Right cardiac atrium (tissue), 5 donors: ENCODE results near the gene IKZF1. TPM values are rescaled to one million over a fixed set of nuclear protein-coding genes. Genes with fewer than 3 reads are reported as not detected.

Source experiments
- ATAC-seq, 2 donors: fragments of 200-7000 bp; cut with Tn5 transposase; one replicate each; pipeline versions ENCODE4 v1.8.0 to v1.9.1; 2020; ENCODE audit warnings: moderate library complexity in 2 of 2, mild to moderate bottlenecking in 1 of 2
- DNase-seq, 3 donors: peaks; one replicate each; pipeline ENCODE4 v3.0.0-alpha.2; 2020
- H3K27ac ChIP-seq: one replicate; pipeline ENCODE4 v1.5.1; 2013; ENCODE audit warnings: mild to moderate bottlenecking, low read length, control low read depth, moderate library complexity
- H3K27me3 ChIP-seq: one replicate; pipeline ENCODE4 v1.6.1; 2013; ENCODE audit not compliant: control insufficient read depth, insufficient read depth
- H3K4me1 ChIP-seq: one replicate; pipeline ENCODE4 v1.6.1; 2013; ENCODE audit warnings: low read length; ENCODE audit not compliant: control insufficient read depth, insufficient read depth
- H3K4me3 ChIP-seq: one replicate; pipeline ENCODE4 v1.5.1; 2013; ENCODE audit warnings: low read length, control low read depth
- H3K9me3 ChIP-seq: one replicate; pipeline ENCODE4 v1.6.1; 2013; ENCODE audit warnings: low read length; ENCODE audit not compliant: control insufficient read depth
- WGBS: extraction: QIAGEN DNeasy Blood & Tissue Kit; methylation state at CpG from one replicate; pipeline ENCODE4 v1.1.7; 2013; 5-methylcytosine and 5-hydroxymethylcytosine counted together
- intact Hi-C, 4 donors: fragments of 100-400 bp; cut with DNase I; formaldehyde crosslinking; loops; one replicate each; pipeline versions ENCODE4 v1.11.0 to v1.14.0; 2022 to 2023
- polyA plus RNA-seq: library from polyadenylated mRNA; stranded (reverse); fragments of 200-250 nt; gene quantifications from one replicate; pipeline ENCODE4 v1.2.3, GENCODE V29; 2013
- total RNA-seq, 4 donors: library from RNA; stranded (reverse); fragmentation: NEBNext Ultra II Directional; extraction: Animal tissue kit (Norgen Biotek cat#: 25700); gene quantifications; one replicate each; pipeline ENCODE4 v1.2.1, GENCODE V29; 2021
- donor health status: healthy with polysubstance abuse.
- donor health status: DM: no; HTN: yes; CAD: no.
- donor health status: DM: no; HTN: no; CAD: no.
- donor health status: DM: no; HTN: yes; CAD: no; lungs with severe emphysema.
- donor health status: DM: yes; HTN: yes; CAD: no.

The IKZF1 gene
- total and polyA plus RNA-seq, 5 donors = 0.54 to 6.8 (median 4.2) TPM

GRCh38 chr7:50310956-50311355 is 6.4 kb downstream of the IKZF1 start:
- Histone ChIP-seq H3K4me1 (no peaks in the 10 kb centered on the region), H3K27me3 (peaks cover 4% of the 10 kb centered on the region), H3K9me3 (no peaks in the 10 kb centered on the region), H3K27ac (no peak overlapping the region), H3K4me3 (no peak overlapping the region)
- WGBS = 97% methylated on average over 1 of the region's 1 CpG
- intact Hi-C loops = no loop called here
- no peak for DNase-seq
- no peak for ATAC-seq

GRCh38 chr7:50312250-50313162 is 8.0 kb downstream of the IKZF1 start:
- Histone ChIP-seq H3K9me3 (no peaks in the 10 kb centered on the region), H3K4me3 (no peak overlapping the region), H3K4me1 (no peaks in the 10 kb centered on the region), H3K27ac (no peak overlapping the region), H3K27me3 (peaks cover 4% of the 10 kb centered on the region)
- WGBS = 59% methylated on average over 10 of the region's 10 CpGs
- DNase-seq (no peak), ATAC-seq (no peak)
- intact Hi-C loops = no loop called here

- intact Hi-C loops = no loop called here
- no peaks in the 10 kb centered on the region for H3K4me1 ChIP-seq
- H3K9me3 ChIP-seq = no peaks in the 10 kb centered on the region
- 51% methylated on average over 11 of the region's 11 CpGs for WGBS
- peaks cover 4% of the 10 kb centered on the region for H3K27me3 ChIP-seq
- ATAC-seq = no peak
- no peak overlapping the region for H3K4me3 ChIP-seq
- H3K27ac ChIP-seq = no peak overlapping the region
- no peak for DNase-seq
These were observed 10.5 kb downstream of the IKZF1 start for GRCh38 chr7:50314836-50315592.

- Histone ChIP-seq H3K4me1 (no peaks in the 10 kb centered on the region), H3K4me3 (no peak overlapping the region), H3K27me3 (peaks cover under 1% of the 10 kb centered on the region), H3K9me3 (no peaks in the 10 kb centered on the region), H3K27ac (no peak overlapping the region)
- intact Hi-C loops = no loop called here
- 48% methylated on average over 14 of the region's 14 CpGs for WGBS
- DNase-seq = no peak
- no peak for ATAC-seq
These were observed 11.5 kb downstream of the IKZF1 start for GRCh38 chr7:50315739-50316671.

GRCh38 chr7:50317221-50317678 is 12.7 kb downstream of the IKZF1 start:
- no peaks in the 10 kb centered on the region for H3K27me3 ChIP-seq
- ATAC-seq (no peak), DNase-seq (no peak)
- no peak overlapping the region for H3K27ac ChIP-seq
- 71% methylated on average over 7 of the region's 7 CpGs for WGBS
- H3K9me3 ChIP-seq = no peaks in the 10 kb centered on the region
- H3K4me3 ChIP-seq = no peak overlapping the region
- no peaks in the 10 kb centered on the region for H3K4me1 ChIP-seq
- intact Hi-C loops = no loop called here

- H3K27me3 ChIP-seq = no peaks in the 10 kb centered on the region
These were observed 13.5 kb downstream of the IKZF1 start for GRCh38 chr7:50317697-50318669.

GRCh38 chr7:50321487-50322067 is 17.1 kb downstream of the IKZF1 start:
- H3K27me3 ChIP-seq = peaks cover 2% of the 10 kb centered on the region
- no peak overlapping the region for H3K27ac ChIP-seq
- no peak overlapping the region for H3K4me3 ChIP-seq
- ATAC-seq (no peak), DNase-seq (no peak)
- intact Hi-C loops = no loop called here
- 68% methylated on average over 6 of the region's 6 CpGs for WGBS
- no peaks in the 10 kb centered on the region for H3K9me3 ChIP-seq
- H3K4me1 ChIP-seq = no peaks in the 10 kb centered on the region

More at GRCh38 chr7:50317697-50318669, 13.5 kb downstream of the IKZF1 start:
- Histone ChIP-seq H3K4me3 (no peak overlapping the region), H3K4me1 (no peaks in the 10 kb centered on the region), H3K27ac (no peak overlapping the region), H3K9me3 (no peaks in the 10 kb centered on the region)
- WGBS = 75% methylated on average over 17 of the region's 17 CpGs
- DNase-seq (no peak), ATAC-seq (no peak)
- intact Hi-C loops = no loop called here

GRCh38 chr7:50324113-50324512 is 19.6 kb downstream of the IKZF1 start:
- no peaks in the 10 kb centered on the region for H3K4me1 ChIP-seq
- H3K27me3 ChIP-seq = peaks cover 2% of the 10 kb centered on the region
- WGBS = 60% methylated on average over 3 of the region's 3 CpGs
- H3K27ac ChIP-seq = no peak overlapping the region
- H3K4me3 ChIP-seq = no peak overlapping the region
- H3K9me3 ChIP-seq = no peaks in the 10 kb centered on the region
- no peak for ATAC-seq
- DNase-seq = no peak
- intact Hi-C loops = no loop called here

- no peak overlapping the region for H3K27ac ChIP-seq
- no peaks in the 10 kb centered on the region for H3K4me1 ChIP-seq
- DNase-seq (no peak), ATAC-seq (no peak)
- no peak overlapping the region for H3K4me3 ChIP-seq
- 83% methylated on average over 10 of the region's 10 CpGs for WGBS
- intact Hi-C loops = no loop called here
- H3K9me3 ChIP-seq = no peaks in the 10 kb centered on the region
- H3K27me3 ChIP-seq = peaks cover 2% of the 10 kb centered on the region
These were observed 22.9 kb downstream of the IKZF1 start for GRCh38 chr7:50327443-50327842.
